Effector memory CD4-positive, alpha-beta T cell (primary cell): ENCODE data around the gene LDLRAD4.

Source experiments
- DNase-seq, 3 donors: peaks; one replicate each; pipeline ENCODE4 v3.0.0-alpha.2; 2020
- H3K27ac ChIP-seq: 2 replicates; pipeline ENCODE4 v1.7.0; 2013; ENCODE audit warnings: mild to moderate bottlenecking, low read length, moderate library complexity; ENCODE audit not compliant: insufficient read depth, poor library complexity, severe bottlenecking
- H3K27me3 ChIP-seq: replicated peaks from 2 replicates; pipeline ENCODE4 v1.7.0; 2013; ENCODE audit warnings: mild to moderate bottlenecking, low read length; ENCODE audit not compliant: insufficient read depth, control insufficient read depth, poor library complexity, severe bottlenecking
- H3K36me3 ChIP-seq: 2 replicates; pipeline ENCODE4 v1.7.0; 2013; ENCODE audit warnings: mild to moderate bottlenecking, low read length, moderate library complexity; ENCODE audit not compliant: control insufficient read depth, insufficient read depth
- H3K4me1 ChIP-seq: 2 replicates; pipeline ENCODE4 v1.7.0; 2013; ENCODE audit warnings: low read length, mild to moderate bottlenecking; ENCODE audit not compliant: control insufficient read depth, insufficient read depth, poor library complexity, severe bottlenecking
- H3K4me3 ChIP-seq: 2 replicates; pipeline ENCODE4 v1.7.0; 2013; ENCODE audit warnings: low read length, low read depth, mild to moderate bottlenecking; ENCODE audit not compliant: insufficient read depth, poor library complexity, severe bottlenecking
- H3K9me3 ChIP-seq: 2 replicates; pipeline ENCODE4 v1.7.0; 2013; ENCODE audit warnings: mild to moderate bottlenecking, low read length, moderate library complexity; ENCODE audit not compliant: control insufficient read depth
- total RNA-seq, 3 donors: gene quantifications; one replicate each; lab custom pipeline; 2026; lab: John Stamatoyannopoulos, UW

The LDLRAD4 gene
- 99.8 to 163 (median 149) reads per million in 3 donors for total RNA-seq

- peak; percentile 9 to 21 (median 19) for DNase-seq
- Histone ChIP-seq H3K27me3 (no peaks in the 10 kb centered on the region), H3K4me3 (peak within 1 kb of the TSS; percentile 81), H3K9me3 (no peaks in the 10 kb centered on the region), H3K27ac (peak within 1 kb of the TSS; percentile 52), H3K36me3 (no peaks in the 10 kb centered on the region), H3K4me1 (peaks cover 8% of the 10 kb centered on the region)
Measured at GRCh38 chr18:13218368-13218991, at the start of gene LDLRAD4. LDLRAD4 (plus strand) TSS chr18:13218760.

DNA sequence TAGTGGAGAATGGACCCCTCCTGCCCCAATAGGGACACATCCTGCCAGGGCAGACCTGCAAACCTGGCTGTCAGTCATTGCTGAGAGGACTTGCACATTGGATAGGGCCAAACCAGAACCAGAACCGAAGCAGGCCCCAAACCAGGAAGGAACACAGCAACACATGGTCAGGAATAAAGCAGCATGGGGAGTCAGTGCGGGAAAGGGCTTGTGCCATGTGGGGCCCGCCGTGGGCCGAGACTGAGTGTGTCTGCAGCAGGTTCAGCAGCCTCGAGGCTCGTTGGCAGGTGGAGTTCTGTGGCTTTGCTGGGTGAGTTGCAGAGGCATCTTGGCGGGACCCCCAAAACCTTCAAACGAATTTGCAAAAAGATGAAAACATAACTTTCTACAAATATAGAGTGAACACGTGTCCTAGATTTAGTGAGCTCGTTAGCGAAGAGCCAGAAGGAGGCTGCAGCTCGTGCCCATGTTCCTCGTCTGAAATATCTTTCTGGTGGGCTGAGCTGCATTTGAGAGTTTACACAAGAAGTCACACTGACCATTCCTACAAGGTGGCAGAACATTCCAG lies 44.9 kb upstream of the LDLRAD4 start:
- Histone ChIP-seq H3K9me3 (no peaks in the 10 kb centered on the region), H3K27me3 (no peaks in the 10 kb centered on the region), H3K4me3 (no peak overlapping the region), H3K4me1 (no peaks in the 10 kb centered on the region), H3K36me3 (no peaks in the 10 kb centered on the region), H3K27ac (no peak overlapping the region)
- no peak for DNase-seq

GRCh38 chr18:13175266-13175665 lies 43.3 kb upstream of the LDLRAD4 start:
- Histone ChIP-seq H3K4me1 (no peaks in the 10 kb centered on the region), H3K4me3 (no peak overlapping the region), H3K36me3 (no peaks in the 10 kb centered on the region), H3K27ac (no peak overlapping the region), H3K27me3 (no peaks in the 10 kb centered on the region), H3K9me3 (no peaks in the 10 kb centered on the region)
- DNase-seq = no peak

DNA sequence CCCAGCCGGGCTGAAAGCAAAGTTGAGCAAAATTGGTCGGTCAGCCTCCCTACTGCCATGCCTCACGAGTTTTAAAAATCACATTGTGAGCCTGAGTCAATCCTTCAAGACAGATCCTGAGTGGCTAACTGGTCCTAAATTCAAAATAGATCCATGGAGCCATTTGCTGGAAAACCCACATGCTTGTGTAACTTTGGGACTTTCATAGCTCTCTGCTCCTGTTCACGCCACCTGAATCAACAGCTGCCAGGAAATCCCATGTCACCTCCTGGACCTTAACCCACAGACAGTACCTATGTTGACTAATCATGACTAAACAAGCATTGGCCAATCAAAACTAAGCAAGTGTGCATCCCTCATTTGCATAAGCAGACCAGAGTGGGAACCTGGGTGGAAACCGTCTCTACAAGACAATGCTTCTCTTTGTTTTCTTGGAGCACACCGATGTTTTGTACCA lies 42.8 kb upstream of the LDLRAD4 start:
- Histone ChIP-seq H3K27me3 (no peaks in the 10 kb centered on the region), H3K4me1 (no peaks in the 10 kb centered on the region), H3K36me3 (no peaks in the 10 kb centered on the region), H3K4me3 (no peak overlapping the region), H3K9me3 (no peaks in the 10 kb centered on the region), H3K27ac (no peak overlapping the region)
- no peak for DNase-seq

DNA sequence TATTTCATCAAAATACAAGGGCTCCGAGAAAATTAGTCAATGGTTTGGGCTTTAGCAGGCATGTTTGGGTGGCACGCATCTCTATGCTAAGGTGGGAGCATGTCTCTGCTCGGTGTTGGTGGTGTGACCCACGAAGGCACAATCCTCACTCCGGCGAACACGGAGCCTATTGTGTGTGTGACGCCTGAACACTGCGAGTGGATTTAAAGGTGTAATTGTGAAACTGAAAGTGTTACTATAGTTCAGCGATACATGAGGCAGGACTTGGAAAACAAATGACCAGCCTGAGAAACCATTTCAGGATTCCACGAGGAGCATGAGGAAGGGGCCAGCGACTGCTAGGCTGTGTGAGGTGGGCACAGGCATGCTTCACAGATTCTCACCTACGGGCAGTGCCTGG lies 41.7 kb upstream of the LDLRAD4 start:
- H3K4me3 ChIP-seq = no peak overlapping the region
- no peak overlapping the region for H3K27ac ChIP-seq
- no peaks in the 10 kb centered on the region for H3K9me3 ChIP-seq
- no peaks in the 10 kb centered on the region for H3K27me3 ChIP-seq
- H3K4me1 ChIP-seq = no peaks in the 10 kb centered on the region
- no peak for DNase-seq
- no peaks in the 10 kb centered on the region for H3K36me3 ChIP-seq

GRCh38 chr18:13178197-13178596 lies 40.4 kb upstream of the LDLRAD4 start:
- Histone ChIP-seq H3K4me3 (no peak overlapping the region), H3K9me3 (no peaks in the 10 kb centered on the region), H3K27ac (no peak overlapping the region), H3K36me3 (no peaks in the 10 kb centered on the region), H3K27me3 (no peaks in the 10 kb centered on the region), H3K4me1 (no peaks in the 10 kb centered on the region)
- no peak for DNase-seq

DNA sequence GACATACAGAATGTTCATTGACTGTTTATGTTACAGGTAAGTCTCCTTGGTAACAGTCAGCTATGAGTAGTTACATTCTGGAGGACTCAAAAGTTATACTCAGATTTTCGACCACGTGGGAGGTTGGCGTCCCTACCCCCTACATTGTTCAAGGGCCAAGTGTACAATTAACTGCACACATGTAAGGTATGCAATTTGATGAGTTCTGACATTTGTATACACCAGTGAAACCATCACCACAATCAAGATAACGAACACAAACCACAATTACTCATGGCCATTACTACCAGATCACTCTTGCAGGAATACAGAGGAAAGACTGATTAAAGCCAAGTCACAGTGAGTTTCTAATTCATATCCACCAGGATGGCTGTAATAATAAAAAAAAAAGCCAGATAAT lies 39.6 kb upstream of the LDLRAD4 start:
- no peaks in the 10 kb centered on the region for H3K4me1 ChIP-seq
- no peaks in the 10 kb centered on the region for H3K9me3 ChIP-seq
- no peaks in the 10 kb centered on the region for H3K27me3 ChIP-seq
- no peak for DNase-seq
- H3K27ac ChIP-seq = no peak overlapping the region
- no peak overlapping the region for H3K4me3 ChIP-seq
- no peaks in the 10 kb centered on the region for H3K36me3 ChIP-seq

DNA sequence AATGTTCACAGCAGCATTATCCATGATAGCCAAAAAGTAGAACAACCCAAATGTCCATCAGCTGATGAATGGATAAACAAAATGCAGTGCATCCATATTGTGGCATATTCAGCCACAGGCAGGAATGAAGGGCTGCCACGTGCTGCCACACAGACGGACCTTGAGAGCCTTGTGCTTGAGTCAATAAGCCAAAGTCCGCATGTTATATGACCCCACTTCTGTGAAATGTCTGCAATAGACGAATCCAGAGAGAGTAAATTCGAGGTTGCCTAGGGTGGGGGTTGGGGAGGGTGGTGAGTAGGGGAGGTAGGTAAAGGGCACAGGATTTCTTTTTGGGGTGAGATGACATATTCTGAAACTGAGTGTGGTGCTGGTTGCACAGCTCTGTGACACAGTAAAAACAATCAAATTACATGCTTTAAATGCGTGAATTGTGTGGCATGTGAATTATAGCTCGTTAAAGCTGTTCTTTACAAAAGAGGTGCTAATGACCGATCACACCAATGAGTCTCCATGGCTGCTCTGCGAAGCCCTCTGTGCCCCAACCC lies 38.9 kb upstream of the LDLRAD4 start:
- no peak for DNase-seq

GRCh38 chr18:13180614-13181375 lies 37.8 kb upstream of the LDLRAD4 start:
- Histone ChIP-seq H3K4me1 (no peaks in the 10 kb centered on the region), H3K4me3 (no peak overlapping the region), H3K9me3 (no peaks in the 10 kb centered on the region), H3K27me3 (no peaks in the 10 kb centered on the region), H3K27ac (no peak overlapping the region), H3K36me3 (no peaks in the 10 kb centered on the region)
- DNase-seq = no peak

More for the DNA sequence above, 38.9 kb upstream of the LDLRAD4 start:
- no peaks in the 10 kb centered on the region for H3K27me3 ChIP-seq
- H3K4me3 ChIP-seq = no peak overlapping the region
- H3K9me3 ChIP-seq = no peaks in the 10 kb centered on the region
- no peak overlapping the region for H3K27ac ChIP-seq
- H3K4me1 ChIP-seq = no peaks in the 10 kb centered on the region
- no peaks in the 10 kb centered on the region for H3K36me3 ChIP-seq

DNA sequence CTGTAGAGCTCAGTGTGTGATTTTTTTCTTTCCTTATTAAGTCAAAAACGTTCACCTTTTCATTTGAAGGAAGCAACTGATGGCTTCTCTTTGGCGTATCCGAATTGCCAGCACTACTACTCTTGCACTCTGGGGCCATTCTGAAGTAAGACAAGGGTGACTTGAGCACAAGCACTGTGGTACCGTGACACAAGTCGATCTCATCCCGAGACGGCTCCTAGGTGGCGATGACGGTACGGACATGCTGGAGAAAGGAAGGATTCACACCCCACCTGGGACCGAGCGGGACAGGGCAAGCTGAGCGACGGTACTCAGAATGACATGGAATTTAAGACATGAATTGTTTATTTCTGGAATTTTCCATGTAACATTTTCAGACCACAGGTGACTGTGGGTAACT lies 36.8 kb upstream of the LDLRAD4 start:
- Histone ChIP-seq H3K36me3 (no peaks in the 10 kb centered on the region), H3K4me3 (no peak overlapping the region), H3K27me3 (no peaks in the 10 kb centered on the region), H3K9me3 (no peaks in the 10 kb centered on the region), H3K27ac (no peak overlapping the region), H3K4me1 (no peaks in the 10 kb centered on the region)
- no peak for DNase-seq
